ENCODE results near the gene WDR88.

The WDR88 gene

DNA sequence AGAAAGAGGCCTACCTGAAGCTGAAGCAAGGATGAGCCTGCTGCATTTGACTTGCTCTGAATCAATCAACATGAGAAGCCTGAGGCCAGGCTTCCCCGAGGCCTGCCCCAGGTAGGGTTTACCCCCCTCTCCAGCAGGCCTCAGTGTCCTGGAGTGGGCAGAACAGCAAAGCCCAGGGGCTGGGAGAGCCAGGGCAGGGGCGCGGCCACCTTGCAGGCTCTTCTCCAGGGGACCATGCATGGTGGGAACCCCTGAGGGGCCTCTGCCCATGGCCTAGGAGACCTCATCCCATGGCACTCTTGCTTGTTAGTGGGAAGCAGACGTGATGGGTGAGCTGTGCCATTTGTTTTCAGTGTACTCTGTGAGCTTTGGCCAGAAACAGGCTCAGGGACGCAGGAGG is 42.3 kb downstream of the WDR88 start:
- no peak for TF ChIP-seq GATA2 (IDR thresholded peaks at IDR 0.05; ENCODE audit: low read depth, low read length)
- no peak for TF ChIP-seq GATA3 (IDR thresholded peaks at IDR 0.05; ENCODE audit: low read depth, low read length)

DNA sequence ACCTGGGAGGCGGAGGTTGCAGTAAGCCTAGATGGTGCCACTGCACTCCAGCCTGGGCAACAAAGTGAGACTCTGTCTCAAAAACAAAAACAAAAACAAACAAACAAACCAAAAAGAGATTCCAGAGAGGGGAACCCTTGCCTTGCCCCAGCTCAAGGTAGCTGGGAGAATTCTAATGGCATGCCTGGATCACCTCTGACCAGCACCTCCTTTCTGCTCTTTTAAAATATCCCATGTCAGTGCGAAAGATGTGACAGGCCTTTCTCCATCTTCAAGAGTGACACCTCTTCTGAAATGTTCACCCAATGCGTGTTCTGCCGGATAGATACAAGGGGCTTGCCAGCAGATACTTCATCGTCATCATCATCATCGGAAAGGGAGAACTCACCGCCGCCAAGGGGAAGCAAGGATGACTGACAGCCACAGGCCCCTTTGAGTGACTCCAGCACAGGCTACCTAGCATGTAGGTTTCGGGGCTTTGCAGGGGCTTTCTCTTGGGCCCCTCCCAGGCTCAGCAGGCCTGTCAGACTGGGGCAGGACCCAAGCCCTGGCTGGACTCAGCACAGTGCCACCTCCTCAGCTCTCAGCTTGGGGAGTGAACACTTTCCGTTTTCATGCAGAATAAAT is 43.4 kb downstream of the WDR88 start:
- no peak for TF ChIP-seq GATA2 (IDR thresholded peaks at IDR 0.05; ENCODE audit: low read depth, low read length)
- TF ChIP-seq GATA3 (IDR thresholded peaks at IDR 0.05; ENCODE audit: low read depth, low read length) = no peak

DNA sequence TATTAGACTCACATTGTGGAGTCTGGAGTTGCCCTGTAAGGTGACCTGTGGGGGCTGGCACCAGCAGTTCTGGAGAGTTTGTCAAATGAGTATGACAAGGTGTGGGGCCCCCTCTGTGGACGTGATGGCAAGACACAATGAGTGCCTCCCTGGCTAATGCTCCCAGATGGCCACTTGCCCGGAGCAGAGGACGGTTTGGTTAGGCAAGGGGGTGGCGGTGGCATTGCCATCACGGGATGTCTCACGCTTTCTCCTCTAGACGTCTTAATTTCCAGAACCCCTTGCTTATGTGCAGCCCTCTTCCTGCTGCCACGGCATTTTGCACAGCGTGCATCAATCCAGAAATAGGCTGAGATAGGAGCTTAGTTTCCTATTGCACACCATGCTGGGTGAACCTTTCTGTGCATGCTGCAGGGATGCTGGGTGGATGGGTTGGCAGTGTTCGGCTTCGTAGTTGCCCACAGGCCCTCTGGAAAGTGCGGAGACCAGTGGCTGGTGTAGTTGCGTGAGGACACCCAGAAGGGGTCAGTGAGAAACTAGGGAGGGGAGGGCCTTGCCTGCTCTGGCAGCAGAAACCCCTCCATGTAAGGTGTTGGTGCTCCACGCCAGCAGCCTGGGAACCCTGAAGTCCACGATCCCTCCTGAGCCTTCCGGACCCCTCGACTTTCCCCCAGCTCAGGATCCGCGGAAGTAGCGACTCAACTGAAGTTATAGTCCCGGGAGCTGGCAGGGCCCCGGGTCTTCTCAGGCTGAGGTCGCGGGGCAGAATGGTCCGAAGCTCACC is 44.2 kb downstream of the WDR88 start:
- TF ChIP-seq GATA2 (IDR thresholded peaks at IDR 0.05; ENCODE audit: low read depth, low read length) (no peak), GATA3 (IDR thresholded peaks at IDR 0.05; ENCODE audit: low read depth, low read length) (no peak)

DNA sequence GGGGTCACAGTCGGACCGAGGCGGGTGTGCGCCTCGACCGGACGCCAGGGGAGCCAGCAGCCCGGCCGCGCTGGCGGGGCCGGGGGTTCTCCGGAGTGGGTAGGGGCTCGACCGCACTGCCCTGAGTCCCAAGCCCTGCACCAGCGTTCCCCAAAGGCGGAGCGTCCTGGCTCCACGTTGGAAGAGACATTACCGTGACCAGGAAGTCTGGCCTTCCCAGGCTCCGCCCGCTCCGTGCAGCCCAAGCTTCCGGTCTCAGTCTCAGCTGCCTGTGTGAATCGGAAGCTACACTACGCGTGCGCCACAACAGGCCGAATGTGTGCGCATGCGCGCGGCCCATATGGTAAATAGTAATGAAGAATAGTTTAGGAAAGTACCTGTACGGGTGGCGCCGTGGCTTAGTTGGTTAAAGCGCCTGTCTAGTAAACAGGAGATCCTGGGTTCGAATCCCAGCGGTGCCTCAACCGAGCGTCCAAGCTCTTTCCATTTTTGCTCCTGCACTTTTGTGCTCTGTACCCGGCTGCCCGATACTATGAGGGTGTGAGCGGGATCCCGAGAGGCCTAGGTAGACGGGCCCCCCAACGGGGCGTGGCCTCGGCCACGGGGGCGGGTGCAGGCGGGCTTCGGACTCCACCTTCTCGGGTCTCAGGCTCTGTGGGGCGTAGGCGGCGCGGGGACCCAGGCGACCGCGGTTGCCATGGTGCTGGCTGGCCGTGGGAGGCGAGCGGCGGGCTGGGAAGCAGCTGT is 44.9 kb downstream of the WDR88 start:
- TF ChIP-seq GATA2 (IDR thresholded peaks at IDR 0.05; ENCODE audit: low read depth, low read length) (no peak), GATA3 (IDR thresholded peaks at IDR 0.05; ENCODE audit: low read depth, low read length) (no peak)

DNA sequence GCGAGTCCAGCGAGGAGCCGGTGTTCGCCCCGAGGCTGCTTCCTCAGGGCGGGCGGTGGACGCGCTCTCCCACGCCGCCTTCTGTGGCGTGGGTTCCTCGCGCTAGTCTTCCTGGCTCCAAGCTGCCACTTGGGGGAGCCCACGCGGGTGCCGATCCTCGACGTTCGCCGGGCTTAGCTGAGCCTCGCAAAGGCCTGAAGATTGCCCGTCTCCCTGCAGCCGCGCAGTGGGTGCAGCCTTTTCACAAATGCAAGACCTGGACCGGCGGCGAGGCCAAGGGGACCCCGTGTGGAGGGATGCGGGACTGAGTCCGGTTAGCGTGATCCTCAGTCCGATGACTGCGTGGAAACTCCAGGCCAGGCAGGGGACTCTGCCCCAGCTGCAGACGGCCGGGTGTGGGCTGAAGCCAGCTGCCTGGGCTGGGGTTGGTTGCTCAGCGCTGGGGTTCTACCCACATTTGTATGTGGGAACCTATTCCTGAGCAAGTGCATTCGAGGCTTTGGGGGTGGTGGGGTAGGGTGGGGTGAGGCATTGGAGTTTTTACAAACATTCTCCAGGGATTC is 45.6 kb downstream of the WDR88 start:
- TF ChIP-seq GATA2 (IDR thresholded peaks at IDR 0.05; ENCODE audit: low read depth, low read length) (0 out of 2 replicates have a peak, but pooled peaks have one; percentile 7), GATA3 (IDR thresholded peaks at IDR 0.05; ENCODE audit: low read depth, low read length) (no peak)

DNA sequence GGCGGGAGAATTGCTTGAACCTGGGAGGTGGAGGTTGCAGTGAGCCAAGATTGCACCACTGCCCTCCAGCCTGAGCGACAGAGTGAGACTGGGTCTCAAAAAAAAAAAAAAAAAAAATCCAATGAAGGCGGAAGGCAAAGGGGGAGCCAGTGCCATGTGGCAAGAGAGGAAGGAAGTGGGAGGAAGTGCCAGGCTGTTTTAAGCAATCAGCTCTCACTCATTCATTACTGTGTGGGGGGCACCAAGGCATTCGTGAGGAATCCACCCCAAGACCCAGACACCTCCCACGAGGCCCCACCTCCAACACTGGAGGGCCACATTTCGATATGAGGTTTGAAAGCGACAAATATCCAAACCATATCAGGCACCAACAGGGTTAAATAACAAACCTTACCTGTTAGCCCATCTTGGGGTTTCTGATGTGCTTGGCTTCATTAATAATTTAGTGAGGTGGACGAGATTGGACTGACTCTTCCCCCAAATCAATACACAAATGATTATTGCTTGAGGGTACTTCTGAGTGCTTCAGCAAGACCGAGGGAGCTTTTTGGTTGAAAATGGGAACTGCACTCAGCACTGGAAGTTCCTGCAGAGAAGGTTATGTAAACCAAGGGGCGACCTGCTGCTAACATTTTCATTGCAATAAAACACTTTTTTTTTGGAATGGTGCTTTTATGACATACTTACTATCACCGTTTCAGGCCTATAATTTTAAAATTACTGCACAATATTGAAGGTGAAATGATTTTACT is 54.7 kb downstream of the WDR88 start:
- TF ChIP-seq GATA2 (IDR thresholded peaks at IDR 0.05; ENCODE audit: low read depth, low read length) (no peak), GATA3 (IDR thresholded peaks at IDR 0.05; ENCODE audit: low read depth, low read length) (no peak)

DNA sequence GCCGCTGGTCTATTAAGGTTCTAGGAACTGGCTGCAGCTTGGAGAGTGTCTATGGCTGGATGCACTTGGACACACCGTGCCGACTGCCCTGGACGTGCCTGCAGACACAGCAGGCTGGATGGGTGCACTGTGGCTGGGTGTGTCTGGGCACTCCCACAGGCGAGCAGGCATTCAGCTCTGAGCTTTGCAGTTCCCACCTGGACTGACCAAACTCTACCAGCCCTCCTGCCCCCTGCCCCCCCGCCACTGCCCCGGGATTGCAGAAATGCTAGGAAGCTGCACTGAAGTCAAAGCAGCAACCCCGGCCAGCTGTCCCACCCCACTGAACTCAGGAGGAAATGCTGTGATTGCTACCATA is 55.2 kb downstream of the WDR88 start:
- TF ChIP-seq GATA2 (IDR thresholded peaks at IDR 0.05; ENCODE audit: low read depth, low read length) = no peak
- no peak for TF ChIP-seq GATA3 (IDR thresholded peaks at IDR 0.05; ENCODE audit: low read depth, low read length)

DNA sequence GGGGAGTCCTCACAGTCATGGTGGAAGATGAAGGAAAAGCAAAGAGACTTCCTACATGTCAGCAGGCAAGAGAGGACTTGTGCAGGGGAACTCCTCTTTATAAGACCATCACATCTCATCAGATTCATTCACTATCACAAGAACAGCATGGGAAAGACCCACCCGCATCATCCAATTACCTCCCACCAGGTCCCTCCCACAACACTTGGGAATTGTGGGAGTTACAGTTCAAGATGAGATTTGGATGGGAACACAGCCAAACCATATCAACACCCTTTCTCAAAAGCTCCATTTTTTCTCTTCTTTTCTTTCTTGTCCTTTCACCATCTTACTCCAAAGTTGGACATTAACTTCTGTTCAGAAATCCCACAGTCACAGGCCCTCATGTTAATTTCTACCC is 57.5 kb downstream of the WDR88 start:
- no peak for TF ChIP-seq GATA2 (IDR thresholded peaks at IDR 0.05; ENCODE audit: low read depth, low read length)
- TF ChIP-seq GATA3 (IDR thresholded peaks at IDR 0.05; ENCODE audit: low read depth, low read length) = no peak

DNA sequence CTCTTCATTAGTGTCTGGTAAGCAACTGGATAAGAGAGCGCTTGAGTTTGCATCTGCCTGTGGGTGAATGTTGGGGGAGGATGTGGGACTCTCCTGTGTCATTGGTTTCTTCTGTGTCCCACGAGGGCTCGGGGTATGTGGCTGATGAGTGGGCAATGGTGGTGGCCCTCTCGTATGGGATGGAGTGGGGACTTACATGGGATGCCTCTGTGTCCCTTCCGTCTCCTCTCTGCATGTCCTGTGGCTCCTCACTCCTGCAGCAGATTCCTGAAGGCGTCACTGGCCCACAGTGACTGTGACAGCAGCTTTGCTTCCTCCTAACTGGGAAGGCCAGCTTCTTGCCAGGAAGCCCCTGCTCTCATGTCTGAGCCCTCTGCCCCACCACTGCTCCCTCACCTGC is 59.6 kb downstream of the WDR88 start:
- TF ChIP-seq GATA3 (IDR thresholded peaks at IDR 0.05; ENCODE audit: low read depth, low read length) (no peak), GATA2 (IDR thresholded peaks at IDR 0.05; ENCODE audit: low read depth, low read length) (no peak)

DNA sequence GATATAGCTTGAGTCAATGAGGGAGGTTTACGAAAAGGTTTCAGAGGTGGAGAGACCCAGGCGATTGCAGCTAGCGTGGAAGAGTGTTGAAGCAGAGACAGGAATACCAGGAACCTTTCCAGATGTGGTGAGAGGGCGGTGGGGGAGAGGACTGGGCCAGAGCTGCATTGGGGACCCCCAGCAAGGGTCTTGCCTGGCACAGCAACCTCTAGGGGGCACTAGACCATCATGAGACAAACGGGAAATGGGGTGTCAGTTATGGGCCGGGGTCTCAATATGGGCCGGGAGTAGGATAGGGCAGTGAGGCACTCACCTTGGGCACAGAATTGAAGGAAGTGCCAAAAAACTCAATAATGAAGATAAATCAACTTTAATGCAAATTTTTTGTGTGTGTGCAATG is 60.1 kb downstream of the WDR88 start:
- no peak for TF ChIP-seq GATA3 (IDR thresholded peaks at IDR 0.05; ENCODE audit: low read depth, low read length)
- TF ChIP-seq GATA2 (IDR thresholded peaks at IDR 0.05; ENCODE audit: low read depth, low read length) = no peak

DNA sequence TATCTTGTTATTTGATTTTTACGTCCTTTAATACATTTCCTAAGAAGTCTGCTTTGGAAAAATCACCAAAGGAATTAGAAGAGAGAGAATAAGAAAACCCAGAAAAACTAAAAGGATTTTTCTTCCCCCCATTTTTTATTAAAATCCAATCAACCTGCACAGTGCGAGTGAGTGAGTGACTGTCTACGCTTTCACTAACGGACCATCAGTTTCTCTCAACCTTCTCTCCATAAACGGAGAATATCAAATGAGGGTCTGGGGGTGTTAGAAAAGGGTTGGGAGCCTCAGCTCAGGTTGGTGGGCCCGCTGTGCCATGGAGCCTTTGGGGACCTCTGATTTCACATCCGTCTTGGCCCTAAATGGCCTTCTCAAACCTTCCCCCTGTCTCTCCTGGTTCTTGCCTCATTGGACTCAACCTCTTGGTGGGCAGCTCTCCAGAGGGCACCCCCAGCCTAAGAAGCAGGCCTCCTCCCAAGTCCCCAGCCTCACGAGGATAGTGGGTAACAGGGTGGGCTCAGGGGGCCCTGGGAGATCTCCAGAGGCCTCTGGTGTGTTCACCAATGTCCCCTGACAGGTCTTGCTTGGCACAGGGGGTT is 61.5 kb downstream of the WDR88 start:
- TF ChIP-seq GATA3 (IDR thresholded peaks at IDR 0.05; ENCODE audit: low read depth, low read length) = no peak
- no peak for TF ChIP-seq GATA2 (IDR thresholded peaks at IDR 0.05; ENCODE audit: low read depth, low read length)

DNA sequence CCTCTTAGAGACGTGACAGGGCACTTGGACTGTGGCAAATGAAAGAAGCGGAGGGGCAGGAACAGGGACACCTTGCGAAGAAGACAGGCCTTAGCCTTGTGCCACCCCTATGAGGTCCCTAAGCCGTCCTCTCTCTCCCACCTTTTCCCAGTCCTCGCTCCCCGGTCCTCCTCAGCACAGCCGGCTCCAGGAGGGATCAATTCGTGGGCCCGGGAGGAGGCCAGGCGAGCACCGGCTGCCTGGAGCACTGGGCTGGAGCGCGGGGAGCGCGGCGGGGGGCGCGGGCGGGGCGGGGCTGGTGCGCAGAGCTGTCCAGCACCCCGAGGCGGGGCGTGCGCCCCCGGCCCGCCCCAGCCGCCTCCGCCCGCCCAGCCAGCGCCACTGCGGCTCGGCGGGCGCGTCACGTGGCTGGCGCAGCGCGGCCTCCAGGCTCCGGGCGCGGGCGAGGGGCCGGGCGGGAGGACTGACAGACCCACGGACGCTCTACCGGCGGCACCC is 62.0 kb downstream of the WDR88 start, which contains the start of gene LRP3:
LRP3 (plus strand) TSS at position 466 of the 498 bp plus-strand sequence. CDS start 456 bp downstream, outside the sequence.
- TF ChIP-seq GATA2 (IDR thresholded peaks at IDR 0.05; ENCODE audit: low read depth, low read length) (no peak), GATA3 (IDR thresholded peaks at IDR 0.05; ENCODE audit: low read depth, low read length) (no peak)

DNA sequence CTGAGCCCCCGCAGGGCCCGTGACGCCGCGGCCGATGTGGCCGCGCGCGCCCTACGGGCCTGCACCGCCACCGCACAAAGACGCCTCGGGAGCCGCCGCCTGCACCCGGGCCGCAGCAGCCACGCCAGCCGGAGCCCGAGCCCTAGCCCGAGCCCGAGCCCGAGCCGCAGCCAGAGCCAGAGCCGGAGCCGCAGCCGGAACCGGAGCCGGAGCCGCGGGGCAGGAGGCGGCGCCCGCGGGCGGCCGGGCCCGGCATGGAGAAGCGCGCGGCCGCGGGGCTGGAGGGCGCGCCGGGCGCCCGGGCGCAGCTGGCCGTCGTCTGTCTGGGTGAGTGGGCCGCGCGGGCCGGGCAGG is 62.6 kb downstream of the WDR88 start:
- TF ChIP-seq GATA2 (IDR thresholded peaks at IDR 0.05; ENCODE audit: low read depth, low read length) (no peak), GATA3 (IDR thresholded peaks at IDR 0.05; ENCODE audit: low read depth, low read length) (no peak)
